WTC11 (cell line): Measurements from ENCODE around the gene SVBP.

Experiments
- ESRRA ChIP-seq: sonication (generic); formaldehyde crosslinking; IDR thresholded peaks from 2 replicates; pipeline ENCODE4 v1.8.1; 2022; ENCODE audit warnings: mild to moderate bottlenecking, missing genetic modification reagents, borderline replicate concordance
- IRF2 ChIP-seq: sonication (generic); formaldehyde crosslinking; IDR thresholded peaks from 2 replicates; pipeline ENCODE4 v1.8.0; 2022; ENCODE audit warnings: low read depth, missing genetic modification reagents, borderline replicate concordance
- TEAD4 ChIP-seq: sonication (generic); formaldehyde crosslinking; IDR thresholded peaks from 2 replicates; pipeline ENCODE4 v1.8.0; 2022; ENCODE audit warnings: mild to moderate bottlenecking, missing genetic modification reagents
- TF ChIP-seq, protein P1 (sequence below): sonication (generic); formaldehyde crosslinking; IDR thresholded peaks from 2 replicates; pipeline ENCODE4 v1.8.0; 2022; ENCODE audit warnings: mild to moderate bottlenecking, missing genetic modification reagents
- TF ChIP-seq, protein P2 (sequence below): fragments of 200-600 bp; IDR thresholded peaks from 2 replicates; pipeline ENCODE4 v1.8.0; 2022; ENCODE audit warnings: antibody characterized with exemption
- TF ChIP-seq, protein P3 (sequence below): sonication (generic); formaldehyde crosslinking; IDR thresholded peaks from 2 replicates; pipeline ENCODE4 v1.8.1; 2022; ENCODE audit warnings: mild to moderate bottlenecking, moderate library complexity, missing genetic modification reagents
- TF ChIP-seq, protein P4 (sequence below): sonication (generic); formaldehyde crosslinking; IDR thresholded peaks from 2 replicates; pipeline ENCODE4 v1.8.1; 2022; ENCODE audit warnings: low read depth, missing genetic modification reagents, borderline replicate concordance
- TF ChIP-seq, protein P5 (sequence below): sonication (generic); formaldehyde crosslinking; IDR thresholded peaks from 2 replicates; pipeline ENCODE4 v1.8.1; 2023; ENCODE audit warnings: mild to moderate bottlenecking, missing genetic modification reagents, moderate library complexity
- TF ChIP-seq, protein P6 (sequence below): sonication (generic); formaldehyde crosslinking; IDR thresholded peaks from 2 replicates; pipeline ENCODE4 v1.8.0; 2023; ENCODE audit warnings: missing genetic modification reagents

DNA sequence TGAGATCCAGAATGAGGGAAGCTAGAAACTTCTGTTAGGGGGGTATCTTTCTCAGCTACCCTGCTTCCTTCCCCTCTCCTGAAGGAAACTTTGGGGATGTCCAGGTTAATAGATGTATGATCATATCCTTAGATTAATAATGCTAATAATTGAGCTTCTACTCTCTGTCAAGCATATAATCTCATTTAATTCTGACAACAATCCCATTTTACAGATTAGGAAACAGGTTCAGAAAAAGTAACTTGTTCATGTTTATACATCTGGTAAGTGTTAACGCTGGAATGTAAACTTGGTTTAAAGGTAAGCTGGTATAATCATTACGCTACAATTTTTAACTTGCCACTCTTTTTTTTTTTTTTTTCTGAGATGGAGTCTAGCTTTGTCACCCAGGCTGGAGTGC lies 34.1 kb downstream of the SVBP start:
- TF ChIP-seq, protein P1, sequence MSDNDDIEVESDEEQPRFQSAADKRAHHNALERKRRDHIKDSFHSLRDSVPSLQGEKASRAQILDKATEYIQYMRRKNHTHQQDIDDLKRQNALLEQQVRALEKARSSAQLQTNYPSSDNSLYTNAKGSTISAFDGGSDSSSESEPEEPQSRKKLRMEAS (CRISPR knock-in tag), result no peak
- TF ChIP-seq, protein P2, sequence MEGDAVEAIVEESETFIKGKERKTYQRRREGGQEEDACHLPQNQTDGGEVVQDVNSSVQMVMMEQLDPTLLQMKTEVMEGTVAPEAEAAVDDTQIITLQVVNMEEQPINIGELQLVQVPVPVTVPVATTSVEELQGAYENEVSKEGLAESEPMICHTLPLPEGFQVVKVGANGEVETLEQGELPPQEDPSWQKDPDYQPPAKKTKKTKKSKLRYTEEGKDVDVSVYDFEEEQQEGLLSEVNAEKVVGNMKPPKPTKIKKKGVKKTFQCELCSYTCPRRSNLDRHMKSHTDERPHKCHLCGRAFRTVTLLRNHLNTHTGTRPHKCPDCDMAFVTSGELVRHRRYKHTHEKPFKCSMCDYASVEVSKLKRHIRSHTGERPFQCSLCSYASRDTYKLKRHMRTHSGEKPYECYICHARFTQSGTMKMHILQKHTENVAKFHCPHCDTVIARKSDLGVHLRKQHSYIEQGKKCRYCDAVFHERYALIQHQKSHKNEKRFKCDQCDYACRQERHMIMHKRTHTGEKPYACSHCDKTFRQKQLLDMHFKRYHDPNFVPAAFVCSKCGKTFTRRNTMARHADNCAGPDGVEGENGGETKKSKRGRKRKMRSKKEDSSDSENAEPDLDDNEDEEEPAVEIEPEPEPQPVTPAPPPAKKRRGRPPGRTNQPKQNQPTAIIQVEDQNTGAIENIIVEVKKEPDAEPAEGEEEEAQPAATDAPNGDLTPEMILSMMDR, result no peak
- TF ChIP-seq, protein P3, sequence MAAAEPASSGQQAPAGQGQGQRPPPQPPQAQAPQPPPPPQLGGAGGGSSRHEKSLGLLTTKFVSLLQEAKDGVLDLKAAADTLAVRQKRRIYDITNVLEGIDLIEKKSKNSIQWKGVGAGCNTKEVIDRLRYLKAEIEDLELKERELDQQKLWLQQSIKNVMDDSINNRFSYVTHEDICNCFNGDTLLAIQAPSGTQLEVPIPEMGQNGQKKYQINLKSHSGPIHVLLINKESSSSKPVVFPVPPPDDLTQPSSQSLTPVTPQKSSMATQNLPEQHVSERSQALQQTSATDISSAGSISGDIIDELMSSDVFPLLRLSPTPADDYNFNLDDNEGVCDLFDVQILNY (CRISPR knock-in tag), result no peak
- TF ChIP-seq, protein P4, sequence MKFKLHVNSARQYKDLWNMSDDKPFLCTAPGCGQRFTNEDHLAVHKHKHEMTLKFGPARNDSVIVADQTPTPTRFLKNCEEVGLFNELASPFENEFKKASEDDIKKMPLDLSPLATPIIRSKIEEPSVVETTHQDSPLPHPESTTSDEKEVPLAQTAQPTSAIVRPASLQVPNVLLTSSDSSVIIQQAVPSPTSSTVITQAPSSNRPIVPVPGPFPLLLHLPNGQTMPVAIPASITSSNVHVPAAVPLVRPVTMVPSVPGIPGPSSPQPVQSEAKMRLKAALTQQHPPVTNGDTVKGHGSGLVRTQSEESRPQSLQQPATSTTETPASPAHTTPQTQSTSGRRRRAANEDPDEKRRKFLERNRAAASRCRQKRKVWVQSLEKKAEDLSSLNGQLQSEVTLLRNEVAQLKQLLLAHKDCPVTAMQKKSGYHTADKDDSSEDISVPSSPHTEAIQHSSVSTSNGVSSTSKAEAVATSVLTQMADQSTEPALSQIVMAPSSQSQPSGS, result no peak
- no peak for TF ChIP-seq TEAD4 (CRISPR knock-in tag)
- TF ChIP-seq IRF2, result no peak
- TF ChIP-seq, protein P5, sequence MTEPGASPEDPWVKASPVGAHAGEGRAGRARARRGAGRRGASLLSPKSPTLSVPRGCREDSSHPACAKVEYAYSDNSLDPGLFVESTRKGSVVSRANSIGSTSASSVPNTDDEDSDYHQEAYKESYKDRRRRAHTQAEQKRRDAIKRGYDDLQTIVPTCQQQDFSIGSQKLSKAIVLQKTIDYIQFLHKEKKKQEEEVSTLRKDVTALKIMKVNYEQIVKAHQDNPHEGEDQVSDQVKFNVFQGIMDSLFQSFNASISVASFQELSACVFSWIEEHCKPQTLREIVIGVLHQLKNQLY, result no peak
- TF ChIP-seq ESRRA (CRISPR knock-in tag), result no peak
- TF ChIP-seq, protein P6, sequence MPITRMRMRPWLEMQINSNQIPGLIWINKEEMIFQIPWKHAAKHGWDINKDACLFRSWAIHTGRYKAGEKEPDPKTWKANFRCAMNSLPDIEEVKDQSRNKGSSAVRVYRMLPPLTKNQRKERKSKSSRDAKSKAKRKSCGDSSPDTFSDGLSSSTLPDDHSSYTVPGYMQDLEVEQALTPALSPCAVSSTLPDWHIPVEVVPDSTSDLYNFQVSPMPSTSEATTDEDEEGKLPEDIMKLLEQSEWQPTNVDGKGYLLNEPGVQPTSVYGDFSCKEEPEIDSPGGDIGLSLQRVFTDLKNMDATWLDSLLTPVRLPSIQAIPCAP, result no peak
